ENCODE measurements around the gene SLAMF1.

DNA sequence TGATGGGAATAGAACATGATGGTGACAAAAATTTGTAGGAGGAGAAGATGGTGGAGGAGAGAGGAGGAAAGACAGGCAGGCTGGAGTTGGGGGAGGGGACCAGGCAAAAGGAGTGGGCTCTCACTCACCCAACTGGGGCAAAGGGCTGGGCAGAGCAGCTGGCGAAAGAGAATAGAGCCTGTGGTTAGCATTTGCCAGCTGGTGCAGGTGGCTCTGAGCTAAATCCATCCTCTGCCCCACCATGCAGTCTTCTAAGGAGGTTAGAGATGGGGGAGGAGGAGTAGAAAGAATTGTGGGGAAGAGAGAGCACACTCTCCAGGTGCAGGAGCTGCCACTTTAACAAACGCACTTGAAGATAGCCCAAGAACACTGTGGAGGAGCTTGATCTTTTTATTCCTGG, 27.6 kb upstream of the SLAMF1 start:
- TF ChIP-seq, protein P1, sequence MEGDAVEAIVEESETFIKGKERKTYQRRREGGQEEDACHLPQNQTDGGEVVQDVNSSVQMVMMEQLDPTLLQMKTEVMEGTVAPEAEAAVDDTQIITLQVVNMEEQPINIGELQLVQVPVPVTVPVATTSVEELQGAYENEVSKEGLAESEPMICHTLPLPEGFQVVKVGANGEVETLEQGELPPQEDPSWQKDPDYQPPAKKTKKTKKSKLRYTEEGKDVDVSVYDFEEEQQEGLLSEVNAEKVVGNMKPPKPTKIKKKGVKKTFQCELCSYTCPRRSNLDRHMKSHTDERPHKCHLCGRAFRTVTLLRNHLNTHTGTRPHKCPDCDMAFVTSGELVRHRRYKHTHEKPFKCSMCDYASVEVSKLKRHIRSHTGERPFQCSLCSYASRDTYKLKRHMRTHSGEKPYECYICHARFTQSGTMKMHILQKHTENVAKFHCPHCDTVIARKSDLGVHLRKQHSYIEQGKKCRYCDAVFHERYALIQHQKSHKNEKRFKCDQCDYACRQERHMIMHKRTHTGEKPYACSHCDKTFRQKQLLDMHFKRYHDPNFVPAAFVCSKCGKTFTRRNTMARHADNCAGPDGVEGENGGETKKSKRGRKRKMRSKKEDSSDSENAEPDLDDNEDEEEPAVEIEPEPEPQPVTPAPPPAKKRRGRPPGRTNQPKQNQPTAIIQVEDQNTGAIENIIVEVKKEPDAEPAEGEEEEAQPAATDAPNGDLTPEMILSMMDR (IDR thresholded peaks at IDR 0.05; ENCODE audit: low read depth, low read length) = no peak
- no peak for TF ChIP-seq EZH2phosphoT487 (IDR thresholded peaks at IDR 0.05; ENCODE audit: low read depth)
